Nephron (organoid): ENCODE results near the gene FRMD5.

ENCODE experiments used
- H3K27ac Mint-ChIP-seq, 3 experiments: 2 replicates each; pipeline ENCODE4 v1.8.0; 2020; ENCODE audit warnings: mixed read lengths in 3 of 3, mild to moderate bottlenecking in 2 of 3, moderate library complexity in 1 of 3
- H3K27me3 Mint-ChIP-seq: 2 replicates; pipeline ENCODE4 v1.8.0; 2021; ENCODE audit warnings: low read depth, mild to moderate bottlenecking, moderate library complexity, mixed read lengths
- H3K36me3 Mint-ChIP-seq: 2 replicates; pipeline ENCODE4 v1.8.0; 2020; ENCODE audit warnings: low read depth, mixed read lengths
- H3K4me1 Mint-ChIP-seq: 2 replicates; pipeline ENCODE4 v1.8.0; 2020; ENCODE audit warnings: mixed read lengths
- H3K4me3 Mint-ChIP-seq, 3 experiments: 2 replicates each; pipeline ENCODE4 v1.8.0; 2020; ENCODE audit warnings: mild to moderate bottlenecking in 3 of 3, mixed read lengths in 3 of 3, moderate library complexity in 2 of 3
- H3K9me3 Mint-ChIP-seq: 2 replicates; pipeline ENCODE4 v1.8.0; 2020; ENCODE audit warnings: mixed read lengths
- CTCF ChIP-seq, 3 experiments: fragments of 200-600 bp; sonication (generic); IDR thresholded peaks; one replicate each; pipeline ENCODE4 v1.5.0; 2021; ENCODE audit warnings: antibody characterized with exemption in 3 of 3; ENCODE audit not compliant: unreplicated experiment in 3 of 3

FRMD5 gene

DNA sequence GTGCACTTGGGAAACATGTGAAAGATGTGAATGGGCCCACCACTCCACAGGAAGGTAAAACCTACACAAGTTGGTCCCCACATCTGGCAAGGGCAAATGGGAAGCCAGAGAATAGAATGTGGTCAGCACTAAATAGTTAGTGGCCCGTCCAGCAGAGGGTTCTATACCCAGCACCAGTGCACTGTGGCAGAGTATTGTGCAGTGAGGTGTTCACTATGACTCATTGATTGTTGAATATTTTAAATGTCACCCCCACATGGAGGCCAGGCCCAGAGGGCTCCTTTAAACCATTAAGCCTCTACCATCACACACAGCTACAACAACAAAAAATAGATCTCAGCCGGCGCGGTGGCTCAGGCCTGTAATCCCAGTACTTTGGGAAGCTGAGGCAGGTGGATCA is 11.7 kb downstream of the FRMD5 start:
- TF ChIP-seq CTCF (IDR thresholded peaks at IDR 0.05; ENCODE audit: unreplicated experiment in 3 of 3): no peak
- no peak overlapping the region for H3K4me3 Mint-ChIP-seq
- peaks cover 4% of the 10 kb centered on the region for H3K27me3 Mint-ChIP-seq
- H3K27ac Mint-ChIP-seq: no peak overlapping the region
- no peaks in the 10 kb centered on the region for H3K4me1 Mint-ChIP-seq
- peaks cover 2% of the 10 kb centered on the region for H3K9me3 Mint-ChIP-seq
- H3K36me3 Mint-ChIP-seq: no peaks in the 10 kb centered on the region

GRCh38 chr15:44181410-44181809 is 13.7 kb downstream of the FRMD5 start:
- Mint-ChIP-seq H3K4me3 (no peak overlapping the region), H3K27ac (no peak overlapping the region), H3K36me3 (no peaks in the 10 kb centered on the region), H3K27me3 (no peaks in the 10 kb centered on the region), H3K4me1 (no peaks in the 10 kb centered on the region), H3K9me3 (peaks cover 2% of the 10 kb centered on the region)
- TF ChIP-seq CTCF (IDR thresholded peaks at IDR 0.05; ENCODE audit: unreplicated experiment in 3 of 3): no peak

DNA sequence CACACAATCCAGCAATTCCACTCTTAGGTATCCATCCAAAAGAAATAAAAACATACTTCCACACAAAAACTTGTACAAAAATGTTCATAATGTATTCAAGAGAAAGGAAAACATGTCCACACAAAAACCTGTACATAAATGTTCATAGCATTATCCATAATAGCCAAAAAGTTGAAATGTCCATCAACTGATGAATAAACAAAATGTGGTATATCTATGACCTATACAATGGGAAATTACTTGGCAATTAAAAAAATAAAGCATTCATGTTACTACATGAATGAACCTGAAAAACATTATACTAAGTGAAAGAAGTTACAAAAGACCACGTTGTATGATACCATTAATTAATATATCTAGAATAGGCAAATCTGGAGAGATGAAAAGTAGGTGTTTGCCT is 17.9 kb downstream of the FRMD5 start:
- no peaks in the 10 kb centered on the region for H3K4me1 Mint-ChIP-seq
- H3K36me3 Mint-ChIP-seq: no peaks in the 10 kb centered on the region
- no peak overlapping the region for H3K27ac Mint-ChIP-seq
- H3K9me3 Mint-ChIP-seq: no peaks in the 10 kb centered on the region
- no peaks in the 10 kb centered on the region for H3K27me3 Mint-ChIP-seq
- no peak overlapping the region for H3K4me3 Mint-ChIP-seq
- no peak for TF ChIP-seq CTCF (IDR thresholded peaks at IDR 0.05; ENCODE audit: unreplicated experiment in 3 of 3)

- Mint-ChIP-seq H3K4me1 (no peaks in the 10 kb centered on the region), H3K4me3 (no peak overlapping the region), H3K9me3 (no peaks in the 10 kb centered on the region), H3K27ac (no peak overlapping the region), H3K27me3 (no peaks in the 10 kb centered on the region), H3K36me3 (no peaks in the 10 kb centered on the region)
- no peak for TF ChIP-seq CTCF (IDR thresholded peaks at IDR 0.05; ENCODE audit: unreplicated experiment in 3 of 3)
Measured at GRCh38 chr15:44173813-44174212, 21.3 kb downstream of the FRMD5 start.

GRCh38 chr15:44163370-44163769 is 31.7 kb downstream of the FRMD5 start:
- no peak overlapping the region for H3K4me3 Mint-ChIP-seq
- no peaks in the 10 kb centered on the region for H3K9me3 Mint-ChIP-seq
- no peaks in the 10 kb centered on the region for H3K27me3 Mint-ChIP-seq
- TF ChIP-seq CTCF (IDR thresholded peaks at IDR 0.05; ENCODE audit: unreplicated experiment in 3 of 3): no peak
- no peaks in the 10 kb centered on the region for H3K4me1 Mint-ChIP-seq
- no peak overlapping the region for H3K27ac Mint-ChIP-seq
- H3K36me3 Mint-ChIP-seq: no peaks in the 10 kb centered on the region

GRCh38 chr15:44160796-44161195 is 34.3 kb downstream of the FRMD5 start:
- Mint-ChIP-seq H3K4me1 (no peaks in the 10 kb centered on the region), H3K9me3 (no peaks in the 10 kb centered on the region), H3K36me3 (no peaks in the 10 kb centered on the region), H3K4me3 (no peak overlapping the region), H3K27me3 (no peaks in the 10 kb centered on the region), H3K27ac (no peak overlapping the region)
- TF ChIP-seq CTCF (IDR thresholded peaks at IDR 0.05; ENCODE audit: unreplicated experiment in 3 of 3): no peak
